ENCODE results near the gene GREB1L.
"Not testable (repeated sequence)": the region's sequence is repeated elsewhere in the genome, so short reads cannot be mapped to it uniquely, and the experiment has no call there.

GREB1L gene

GRCh38 chr18:21270453-21270852 lies 28.4 kb downstream of the GREB1L start:
- no peak for TF ChIP-seq JUND (IDR thresholded peaks at IDR 0.05; ENCODE audit: low read depth)
- in situ Hi-C loops (cut with HindIII; ENCODE audit: low pct_unique_long_range_greater_than_20kb, low sequenced_read_pairs) = no loop called here
- no peak for DNase-seq (ENCODE audit: low read depth in 1 of 2, low spot score in 1 of 2)

- in situ Hi-C loops (cut with HindIII; ENCODE audit: low pct_unique_long_range_greater_than_20kb, low sequenced_read_pairs) = no loop called here
- no peak for DNase-seq (ENCODE audit: low read depth in 1 of 2, low spot score in 1 of 2)
- no peak for TF ChIP-seq JUND (IDR thresholded peaks at IDR 0.05; ENCODE audit: low read depth)
Observed at GRCh38 chr18:21272016-21272579, 30.1 kb downstream of the GREB1L start.

GRCh38 chr18:21273568-21273967 lies 31.5 kb downstream of the GREB1L start:
- DNase-seq (ENCODE audit: low read depth in 1 of 2, low spot score in 1 of 2) = no peak
- TF ChIP-seq JUND (IDR thresholded peaks at IDR 0.05; ENCODE audit: low read depth) = no peak
- in situ Hi-C loops (cut with HindIII; ENCODE audit: low pct_unique_long_range_greater_than_20kb, low sequenced_read_pairs) = no loop called here

- no peak for TF ChIP-seq JUND (IDR thresholded peaks at IDR 0.05; ENCODE audit: low read depth)
- DNase-seq (ENCODE audit: low read depth in 1 of 2, low spot score in 1 of 2) = no peak
- in situ Hi-C loops (cut with HindIII; ENCODE audit: low pct_unique_long_range_greater_than_20kb, low sequenced_read_pairs) = no loop called here
Observed at GRCh38 chr18:21275645-21276044, 33.6 kb downstream of the GREB1L start.

GRCh38 chr18:21277578-21277977 lies 35.5 kb downstream of the GREB1L start:
- in situ Hi-C loops (cut with HindIII; ENCODE audit: low pct_unique_long_range_greater_than_20kb, low sequenced_read_pairs) = no loop called here
- DNase-seq (ENCODE audit: low read depth in 1 of 2, low spot score in 1 of 2) = no peak
- TF ChIP-seq JUND (IDR thresholded peaks at IDR 0.05; ENCODE audit: low read depth) = no peak

GRCh38 chr18:21278218-21278617 lies 36.2 kb downstream of the GREB1L start:
- in situ Hi-C loops (cut with HindIII; ENCODE audit: low pct_unique_long_range_greater_than_20kb, low sequenced_read_pairs); DNase-seq (ENCODE audit: low read depth in 1 of 2, low spot score in 1 of 2): not testable (repeated sequence)

GRCh38 chr18:21281603-21282002 lies 39.6 kb downstream of the GREB1L start:
- no peak for TF ChIP-seq JUND (IDR thresholded peaks at IDR 0.05; ENCODE audit: low read depth)
- in situ Hi-C loops (cut with HindIII; ENCODE audit: low pct_unique_long_range_greater_than_20kb, low sequenced_read_pairs) = no loop called here

GRCh38 chr18:21284540-21284939 lies 42.5 kb downstream of the GREB1L start:
- TF ChIP-seq JUND (IDR thresholded peaks at IDR 0.05; ENCODE audit: low read depth) = no peak
- no peak for DNase-seq (ENCODE audit: low read depth in 1 of 2, low spot score in 1 of 2)
- in situ Hi-C loops (cut with HindIII; ENCODE audit: low pct_unique_long_range_greater_than_20kb, low sequenced_read_pairs) = no loop called here

More at GRCh38 chr18:21281603-21282002, 39.6 kb downstream of the GREB1L start:
- DNase-seq (ENCODE audit: low read depth in 1 of 2, low spot score in 1 of 2) = no peak

- no peak for DNase-seq (ENCODE audit: low read depth in 1 of 2, low spot score in 1 of 2)
- in situ Hi-C loops (cut with HindIII; ENCODE audit: low pct_unique_long_range_greater_than_20kb, low sequenced_read_pairs) = no loop called here
- TF ChIP-seq JUND (IDR thresholded peaks at IDR 0.05; ENCODE audit: low read depth) = no peak
Observed at GRCh38 chr18:21289827-21290226, 47.8 kb downstream of the GREB1L start.

GRCh38 chr18:21291106-21291505 lies 49.1 kb downstream of the GREB1L start:
- in situ Hi-C loops (cut with HindIII; ENCODE audit: low pct_unique_long_range_greater_than_20kb, low sequenced_read_pairs) = no loop called here
- no peak for TF ChIP-seq JUND (IDR thresholded peaks at IDR 0.05; ENCODE audit: low read depth)
- DNase-seq (ENCODE audit: low read depth in 1 of 2, low spot score in 1 of 2) = peak in 1 of 2 experiments; percentile 72

- in situ Hi-C loops (cut with HindIII; ENCODE audit: low pct_unique_long_range_greater_than_20kb, low sequenced_read_pairs) = no loop called here
- no peak for TF ChIP-seq JUND (IDR thresholded peaks at IDR 0.05; ENCODE audit: low read depth)
- DNase-seq (ENCODE audit: low read depth in 1 of 2, low spot score in 1 of 2) = no peak
Observed at GRCh38 chr18:21293479-21293878, 51.4 kb downstream of the GREB1L start.

GRCh38 chr18:21295101-21295500 lies 53.1 kb downstream of the GREB1L start:
- TF ChIP-seq JUND (IDR thresholded peaks at IDR 0.05; ENCODE audit: low read depth) = no peak
- in situ Hi-C loops (cut with HindIII; ENCODE audit: low pct_unique_long_range_greater_than_20kb, low sequenced_read_pairs) = no loop called here
- DNase-seq (ENCODE audit: low read depth in 1 of 2, low spot score in 1 of 2) = no peak

GRCh38 chr18:21296045-21296444 lies 54.0 kb downstream of the GREB1L start:
- no peak for TF ChIP-seq JUND (IDR thresholded peaks at IDR 0.05; ENCODE audit: low read depth)
- DNase-seq (ENCODE audit: low read depth in 1 of 2, low spot score in 1 of 2) = no peak
- in situ Hi-C loops (cut with HindIII; ENCODE audit: low pct_unique_long_range_greater_than_20kb, low sequenced_read_pairs) = no loop called here

GRCh38 chr18:21298351-21298750 lies 56.3 kb downstream of the GREB1L start:
- TF ChIP-seq JUND (IDR thresholded peaks at IDR 0.05; ENCODE audit: low read depth) = no peak
- no peak for DNase-seq (ENCODE audit: low read depth in 1 of 2, low spot score in 1 of 2)
- in situ Hi-C loops (cut with HindIII; ENCODE audit: low pct_unique_long_range_greater_than_20kb, low sequenced_read_pairs) = no loop called here
